ENCODE results near the gene MEIS2.

Gene MEIS2

DNA sequence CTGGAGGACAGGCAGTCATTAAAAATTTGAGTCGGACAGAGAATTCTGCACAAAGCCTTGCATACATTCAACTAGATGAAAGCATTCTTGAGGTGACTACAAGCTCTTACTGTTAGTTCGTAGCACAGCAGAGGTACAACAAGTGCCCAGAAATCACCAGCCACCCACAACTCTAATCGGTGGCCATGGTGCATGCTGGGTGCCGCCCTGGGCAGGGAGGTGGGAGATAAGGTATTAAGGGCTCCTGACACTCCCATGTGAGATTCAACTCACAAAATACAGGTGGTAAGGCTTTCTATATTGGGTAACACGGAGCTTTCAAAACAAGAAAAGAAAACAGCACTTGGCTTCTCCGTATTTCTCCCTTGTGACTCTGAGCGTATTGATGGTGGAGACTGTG lies 66.0 kb downstream of the MEIS2 start:
- Histone ChIP-seq H2BK120ac (ENCODE audit: insufficient read depth, low read length, poor library complexity) (no peak overlapping the region), H3K4ac (ENCODE audit: low read depth, low read length) (no peak overlapping the region), H2BK12ac (ENCODE audit: low read length) (no peak overlapping the region), H4K91ac (ENCODE audit: low read depth, low read length) (no peak overlapping the region), H4K12ac (ENCODE audit: low read depth, low read length) (no peak overlapping the region), H3K4me1 (ENCODE audit: control insufficient read depth in 1 of 2, insufficient read depth in 2 of 2, low read length in 2 of 2) (peaks cover 6% of the 10 kb centered on the region in 2 experiments), H3K4me2 (ENCODE audit: low read length) (no peak overlapping the region), H3K4me3 (ENCODE audit: low read depth, low read length) (no peak overlapping the region), H3K9ac (ENCODE audit: low read length) (no peak overlapping the region), H3K36me3 (ENCODE audit: control insufficient read depth in 1 of 2, insufficient read depth in 2 of 2, low read length in 2 of 2) (peaks cover 2 to 3% of the 10 kb centered on the region in 2 experiments), H3K9me3 (ENCODE audit: insufficient read depth, low read depth, low read length) (no peaks in the 10 kb centered on the region), H3K79me1 (ENCODE audit: low read length) (no peaks in the 10 kb centered on the region), H3K27me3 (ENCODE audit: insufficient read depth, low read length) (no peaks in the 10 kb centered on the region), H2AFZ (ENCODE audit: insufficient read depth, low read length, poor library complexity) (no peak overlapping the region), H2AK5ac (ENCODE audit: low read length) (no peak overlapping the region), H3K79me2 (ENCODE audit: control insufficient read depth, insufficient read depth, low read length, poor library complexity) (no peaks in the 10 kb centered on the region), H2BK5ac (ENCODE audit: low read depth, low read length, poor library complexity) (no peak overlapping the region), H3K23ac (ENCODE audit: low read length) (no peak overlapping the region), H3K14ac (ENCODE audit: low read length) (no peak overlapping the region), H4K8ac (ENCODE audit: low read depth, low read length) (no peak overlapping the region), H3K18ac (ENCODE audit: low read length) (no peak overlapping the region), H3K27ac (ENCODE audit: low read depth, low read length) (no peak overlapping the region)
- WGBS (ENCODE audit: extremely low coverage, insufficient coverage, insufficient read length): no CpG with 5 or more reads among the region's 7 CpGs
- DNase-seq: no peak

GRCh38 chr15:37032091-37032775 lies 68.1 kb downstream of the MEIS2 start:
- no peak overlapping the region for H4K12ac ChIP-seq (ENCODE audit: low read depth, low read length)
- no peak overlapping the region for H4K8ac ChIP-seq (ENCODE audit: low read depth, low read length)
- no peak overlapping the region for H3K14ac ChIP-seq (ENCODE audit: low read length)
- no peaks in the 10 kb centered on the region for H3K79me1 ChIP-seq (ENCODE audit: low read length)
- no peak for DNase-seq
- H2AFZ ChIP-seq (ENCODE audit: insufficient read depth, low read length, poor library complexity): no peak overlapping the region
- H3K27ac ChIP-seq (ENCODE audit: low read depth, low read length): no peak overlapping the region
- no peak overlapping the region for H3K23ac ChIP-seq (ENCODE audit: low read length)
- H3K4ac ChIP-seq (ENCODE audit: low read depth, low read length): no peak overlapping the region
- H3K27me3 ChIP-seq (ENCODE audit: insufficient read depth, low read length): no peaks in the 10 kb centered on the region
- H3K4me3 ChIP-seq (ENCODE audit: low read depth, low read length): no peak overlapping the region
- no peaks in the 10 kb centered on the region for H3K36me3 ChIP-seq (ENCODE audit: control insufficient read depth in 1 of 2, insufficient read depth in 2 of 2, low read length in 2 of 2)
- H3K4me1 ChIP-seq (ENCODE audit: control insufficient read depth in 1 of 2, insufficient read depth in 2 of 2, low read length in 2 of 2): peaks cover 2% of the 10 kb centered on the region in 2 experiments
- H3K18ac ChIP-seq (ENCODE audit: low read length): no peak overlapping the region
- H3K79me2 ChIP-seq (ENCODE audit: control insufficient read depth, insufficient read depth, low read length, poor library complexity): no peaks in the 10 kb centered on the region
- no peak overlapping the region for H2BK5ac ChIP-seq (ENCODE audit: low read depth, low read length, poor library complexity)
- H2BK120ac ChIP-seq (ENCODE audit: insufficient read depth, low read length, poor library complexity): no peak overlapping the region
- H3K9me3 ChIP-seq (ENCODE audit: insufficient read depth, low read depth, low read length): no peaks in the 10 kb centered on the region
- H3K4me2 ChIP-seq (ENCODE audit: low read length): no peak overlapping the region
- no peak overlapping the region for H4K91ac ChIP-seq (ENCODE audit: low read depth, low read length)
- no CpG with 5 or more reads among the region's 4 CpGs for WGBS (ENCODE audit: extremely low coverage, insufficient coverage, insufficient read length)
- H3K9ac ChIP-seq (ENCODE audit: low read length): no peak overlapping the region
- H2AK5ac ChIP-seq (ENCODE audit: low read length): no peak overlapping the region
- no peak overlapping the region for H2BK12ac ChIP-seq (ENCODE audit: low read length)

DNA sequence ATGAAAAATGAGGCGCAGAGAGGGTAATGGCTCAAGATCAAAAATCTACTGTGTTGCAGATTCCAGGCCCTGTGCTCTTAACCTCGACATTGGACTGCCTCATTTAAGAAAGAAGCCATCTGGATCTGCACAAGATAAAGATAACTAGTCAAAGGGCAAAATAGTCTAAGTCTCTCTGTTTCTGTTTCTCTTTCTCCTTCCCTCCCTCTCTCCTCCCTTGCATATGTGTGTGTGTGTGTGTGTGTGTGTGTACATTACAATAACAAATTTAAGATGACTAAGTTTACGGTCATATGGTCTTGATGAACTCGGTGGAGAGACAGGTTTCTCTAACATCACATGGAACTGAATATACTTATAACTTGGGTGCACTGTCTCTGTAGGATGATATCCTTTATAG lies 69.2 kb downstream of the MEIS2 start:
- no peak overlapping the region for H2BK5ac ChIP-seq (ENCODE audit: low read depth, low read length, poor library complexity)
- H2AFZ ChIP-seq (ENCODE audit: insufficient read depth, low read length, poor library complexity): no peak overlapping the region
- no peak overlapping the region for H2BK120ac ChIP-seq (ENCODE audit: insufficient read depth, low read length, poor library complexity)
- no peak overlapping the region for H2BK12ac ChIP-seq (ENCODE audit: low read length)
- no peak overlapping the region for H4K8ac ChIP-seq (ENCODE audit: low read depth, low read length)
- H3K27ac ChIP-seq (ENCODE audit: low read depth, low read length): no peak overlapping the region
- no peaks in the 10 kb centered on the region for H3K36me3 ChIP-seq (ENCODE audit: control insufficient read depth in 1 of 2, insufficient read depth in 2 of 2, low read length in 2 of 2)
- no peaks in the 10 kb centered on the region for H3K79me1 ChIP-seq (ENCODE audit: low read length)
- no peak overlapping the region for H3K4ac ChIP-seq (ENCODE audit: low read depth, low read length)
- H3K4me3 ChIP-seq (ENCODE audit: low read depth, low read length): no peak overlapping the region
- H2AK5ac ChIP-seq (ENCODE audit: low read length): no peak overlapping the region
- no peak overlapping the region for H3K4me2 ChIP-seq (ENCODE audit: low read length)
- peaks cover 2% of the 10 kb centered on the region in 2 experiments for H3K4me1 ChIP-seq (ENCODE audit: control insufficient read depth in 1 of 2, insufficient read depth in 2 of 2, low read length in 2 of 2)
- no peak overlapping the region for H4K91ac ChIP-seq (ENCODE audit: low read depth, low read length)
- no peak overlapping the region for H3K9ac ChIP-seq (ENCODE audit: low read length)
- H3K18ac ChIP-seq (ENCODE audit: low read length): no peak overlapping the region
- H4K12ac ChIP-seq (ENCODE audit: low read depth, low read length): no peak overlapping the region
- no peak overlapping the region for H3K23ac ChIP-seq (ENCODE audit: low read length)
- H3K14ac ChIP-seq (ENCODE audit: low read length): no peak overlapping the region
- WGBS (ENCODE audit: extremely low coverage, insufficient coverage, insufficient read length): no CpG with 5 or more reads among the region's 4 CpGs
- H3K9me3 ChIP-seq (ENCODE audit: insufficient read depth, low read depth, low read length): no peaks in the 10 kb centered on the region
- H3K27me3 ChIP-seq (ENCODE audit: insufficient read depth, low read length): no peaks in the 10 kb centered on the region
- DNase-seq: no peak
- no peaks in the 10 kb centered on the region for H3K79me2 ChIP-seq (ENCODE audit: control insufficient read depth, insufficient read depth, low read length, poor library complexity)

DNA sequence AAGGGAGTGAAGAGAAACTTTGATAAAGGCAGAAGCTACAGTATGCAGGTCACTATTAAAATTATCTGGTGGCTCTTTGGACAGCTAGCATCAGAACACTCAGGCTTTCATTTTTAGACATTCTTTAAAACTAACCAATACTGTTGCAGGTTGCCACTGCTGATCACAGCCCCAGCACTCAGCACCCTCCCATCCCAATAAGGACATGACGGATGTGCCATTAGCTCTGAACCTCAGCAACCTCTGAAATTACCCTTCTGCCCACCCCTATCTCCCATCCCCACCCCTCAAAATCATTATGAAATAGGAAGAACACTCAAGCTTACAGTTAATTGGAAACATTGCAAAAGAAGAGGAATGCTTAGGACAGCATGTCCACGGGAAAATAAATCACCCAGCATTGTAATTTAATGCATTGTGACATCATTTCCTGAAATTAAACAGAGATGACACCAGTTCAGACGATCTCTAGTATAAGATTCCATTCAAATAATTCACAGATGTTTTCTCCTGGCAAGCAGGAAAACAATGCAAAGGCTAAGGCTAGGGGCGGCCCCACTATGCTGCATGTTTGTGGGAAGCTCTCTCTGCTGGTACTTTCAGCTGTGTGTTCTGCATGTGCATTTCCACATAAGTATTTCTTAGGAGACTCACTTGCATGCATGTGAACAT lies 71.6 kb downstream of the MEIS2 start:
- H3K9me3 ChIP-seq (ENCODE audit: insufficient read depth, low read depth, low read length): no peaks in the 10 kb centered on the region
- H3K27me3 ChIP-seq (ENCODE audit: insufficient read depth, low read length): no peaks in the 10 kb centered on the region
- H3K4me3 ChIP-seq (ENCODE audit: low read depth, low read length): no peak overlapping the region
- H2BK5ac ChIP-seq (ENCODE audit: low read depth, low read length, poor library complexity): no peak overlapping the region
- no peaks in the 10 kb centered on the region for H3K4me1 ChIP-seq (ENCODE audit: control insufficient read depth in 1 of 2, insufficient read depth in 2 of 2, low read length in 2 of 2)
- no peak overlapping the region for H3K4ac ChIP-seq (ENCODE audit: low read depth, low read length)
- H3K79me2 ChIP-seq (ENCODE audit: control insufficient read depth, insufficient read depth, low read length, poor library complexity): no peaks in the 10 kb centered on the region
- no peak overlapping the region for H3K14ac ChIP-seq (ENCODE audit: low read length)
- H3K4me2 ChIP-seq (ENCODE audit: low read length): no peak overlapping the region
- no peak overlapping the region for H2BK120ac ChIP-seq (ENCODE audit: insufficient read depth, low read length, poor library complexity)
- no peak overlapping the region for H3K23ac ChIP-seq (ENCODE audit: low read length)
- no peaks in the 10 kb centered on the region for H3K79me1 ChIP-seq (ENCODE audit: low read length)
- WGBS (ENCODE audit: extremely low coverage, insufficient coverage, insufficient read length): no CpG with 5 or more reads among the region's 4 CpGs
- H3K36me3 ChIP-seq (ENCODE audit: control insufficient read depth in 1 of 2, insufficient read depth in 2 of 2, low read length in 2 of 2): no peaks in the 10 kb centered on the region
- H4K8ac ChIP-seq (ENCODE audit: low read depth, low read length): no peak overlapping the region
- H2AFZ ChIP-seq (ENCODE audit: insufficient read depth, low read length, poor library complexity): no peak overlapping the region
- no peak overlapping the region for H3K27ac ChIP-seq (ENCODE audit: low read depth, low read length)
- no peak overlapping the region for H4K91ac ChIP-seq (ENCODE audit: low read depth, low read length)
- H2AK5ac ChIP-seq (ENCODE audit: low read length): no peak overlapping the region
- no peak overlapping the region for H3K9ac ChIP-seq (ENCODE audit: low read length)
- peak; percentile 21 to 26 for DNase-seq
- no peak overlapping the region for H4K12ac ChIP-seq (ENCODE audit: low read depth, low read length)
- no peak overlapping the region for H2BK12ac ChIP-seq (ENCODE audit: low read length)
- H3K18ac ChIP-seq (ENCODE audit: low read length): no peak overlapping the region
